ENCODE results near the gene PSORS1C2. TPM values are rescaled to one million over a fixed set of nuclear protein-coding genes. Genes with fewer than 3 reads are reported as not detected.
"Not testable (repeated sequence)": the region's sequence is repeated elsewhere in the genome, so short reads cannot be mapped to it uniquely, and the experiment has no call there.

The PSORS1C2 gene
- total RNA-seq, 4 donors from 2014 or later: 5.9 to 63.0 (median 27.8) TPM

GRCh38 chr6:31169123-31169857 is 30.4 kb upstream of the PSORS1C2 start:
- TF ChIP-seq CTCF (IDR thresholded peaks at IDR 0.05): no peak
- TF ChIP-seq EP300 (IDR thresholded peaks at IDR 0.05): no peak
- no peak overlapping the region for H3K4me3 ChIP-seq
- no peak for DNase-seq (ENCODE audit: low spot score in 2 of 2)
- WGBS: 68% methylated on average over 10 of the region's 10 CpGs
- H3K9me3 ChIP-seq: no peaks in the 10 kb centered on the region
- no peaks in the 10 kb centered on the region for H3K4me1 ChIP-seq
- H3K27ac ChIP-seq: no peak overlapping the region
- no peaks in the 10 kb centered on the region for H3K36me3 ChIP-seq
- H3K27me3 ChIP-seq: no peaks in the 10 kb centered on the region

GRCh38 chr6:31168606-31169005 is 29.7 kb upstream of the PSORS1C2 start:
- Histone ChIP-seq H3K27me3 (no peaks in the 10 kb centered on the region), H3K9me3 (no peaks in the 10 kb centered on the region), H3K36me3 (no peaks in the 10 kb centered on the region), H3K27ac (no peak overlapping the region), H3K4me3 (no peak overlapping the region), H3K4me1 (no peaks in the 10 kb centered on the region)
- DNase-seq (ENCODE audit: low spot score in 2 of 2): no peak
- 66% methylated on average over 3 of the region's 3 CpGs for WGBS
- no peak for TF ChIP-seq EP300 (IDR thresholded peaks at IDR 0.05)
- no peak for TF ChIP-seq CTCF (IDR thresholded peaks at IDR 0.05)
- TF ChIP-seq POLR2A (IDR thresholded peaks at IDR 0.05): no peak
- TF ChIP-seq POLR2AphosphoS5 (IDR thresholded peaks at IDR 0.05): no peak

- Histone ChIP-seq H3K4me1 (no peaks in the 10 kb centered on the region), H3K27me3 (no peaks in the 10 kb centered on the region), H3K4me3 (no peak overlapping the region), H3K27ac (no peak overlapping the region), H3K9me3 (no peaks in the 10 kb centered on the region), H3K36me3 (peaks cover 8% of the 10 kb centered on the region)
- no peak for DNase-seq (ENCODE audit: low spot score in 2 of 2)
- TF ChIP-seq EP300 (IDR thresholded peaks at IDR 0.05): no peak
- WGBS: 71% methylated on average over 5 of the region's 5 CpGs
Measured at GRCh38 chr6:31165986-31166385, 27.1 kb upstream of the PSORS1C2 start.

GRCh38 chr6:31165064-31165832 is 26.4 kb upstream of the PSORS1C2 start:
- DNase-seq (ENCODE audit: low spot score in 2 of 2); H3K4me3 ChIP-seq; H3K9me3 ChIP-seq; H3K4me1 ChIP-seq; H3K27ac ChIP-seq; H3K36me3 ChIP-seq; H3K27me3 ChIP-seq: not testable (repeated sequence)
- 84% methylated on average over 17 of the region's 17 CpGs for WGBS

GRCh38 chr6:31164475-31165063 is 25.7 kb upstream of the PSORS1C2 start:
- not testable (repeated sequence) for H3K9me3 ChIP-seq; H3K27ac ChIP-seq; DNase-seq (ENCODE audit: low spot score in 2 of 2); H3K4me3 ChIP-seq; H3K36me3 ChIP-seq; H3K4me1 ChIP-seq; H3K27me3 ChIP-seq
- 94% methylated on average over 7 of the region's 9 CpGs for WGBS

GRCh38 chr6:31163922-31164321 is 25.1 kb upstream of the PSORS1C2 start:
- peaks cover 8% of the 10 kb centered on the region for H3K36me3 ChIP-seq
- H3K9me3 ChIP-seq: no peaks in the 10 kb centered on the region
- H3K27ac ChIP-seq: no peak overlapping the region
- H3K27me3 ChIP-seq: no peaks in the 10 kb centered on the region
- H3K4me3 ChIP-seq: no peak overlapping the region
- H3K4me1 ChIP-seq: peaks cover 11% of the 10 kb centered on the region
- TF ChIP-seq POLR2AphosphoS5 (IDR thresholded peaks at IDR 0.05): no peak
- TF ChIP-seq CTCF (IDR thresholded peaks at IDR 0.05): no peak
- no peak for TF ChIP-seq EP300 (IDR thresholded peaks at IDR 0.05)
- no peak for TF ChIP-seq POLR2A (IDR thresholded peaks at IDR 0.05)
- no peak for DNase-seq (ENCODE audit: low spot score in 2 of 2)

All from suprapubic skin (tissue), 4 donors.